ENCODE data around the gene DPYSL4.

GRCh38 chr10:132251928-132252327 lies 65.2 kb downstream of the DPYSL4 start:
- TF ChIP-seq CTCF (conservative IDR thresholded peaks at IDR 0.05; ENCODE audit: low read depth in 2 of 2) = no peak
- no peak for TF ChIP-seq REST (IDR thresholded peaks at IDR 0.05; ENCODE audit: unreplicated experiment)
- no peak for TF ChIP-seq POLR2AphosphoS5 (IDR thresholded peaks at IDR 0.05; ENCODE audit: low read depth)
- TF ChIP-seq EZH2 (IDR thresholded peaks at IDR 0.05; ENCODE audit: low read depth, unreplicated experiment) = no peak
- TF ChIP-seq EZH2phosphoT487 (IDR thresholded peaks at IDR 0.05; ENCODE audit: unreplicated experiment) = no peak
- TF ChIP-seq CREB1 (CRISPR knock-in tag; IDR thresholded peaks at IDR 0.05; ENCODE audit: low read depth) = no peak
- TF ChIP-seq STAT1 (IDR thresholded peaks at IDR 0.05; ENCODE audit: unreplicated experiment) = no peak
- no peak for TF ChIP-seq ETS1 (IDR thresholded peaks at IDR 0.05)
- no peak for TF ChIP-seq JUNB (IDR thresholded peaks at IDR 0.05; ENCODE audit: unreplicated experiment)
- no peak for TF ChIP-seq ZNF462 (CRISPR knock-in tag; IDR thresholded peaks at IDR 0.05)
- no peak for TF ChIP-seq NANOG (IDR thresholded peaks at IDR 0.05; ENCODE audit: borderline replicate concordance)

All from GM23338 (cell line).